Measurements from ENCODE around the gene AIPL1. TPM values are rescaled to one million over a fixed set of nuclear protein-coding genes. Genes with fewer than 3 reads are reported as not detected.

Gene AIPL1
- total RNA-seq, 1 experiment from 2014 or later, result not detected

- Histone ChIP-seq H3K27me3 (ENCODE audit: insufficient read depth, low read length) (peaks cover 32% of the 10 kb centered on the region), H3K9me3 (ENCODE audit: control insufficient read depth in 1 of 2, insufficient read depth in 1 of 2, low read depth in 1 of 2, low read length in 2 of 2) (no peaks in the 10 kb centered on the region), H4K20me1 (ENCODE audit: insufficient read depth) (no peaks in the 10 kb centered on the region), H3K4me1 (ENCODE audit: control insufficient read depth in 1 of 2, insufficient read depth in 2 of 2, low read length in 2 of 2) (no peaks in the 10 kb centered on the region), H2AFZ (ENCODE audit: low read depth, low read length, poor library complexity, severe bottlenecking) (no peak overlapping the region), H3K79me2 (ENCODE audit: insufficient read depth, low read length) (no peaks in the 10 kb centered on the region), H3K9me2 (ENCODE audit: insufficient read depth) (no peaks in the 10 kb centered on the region), H3K9ac (ENCODE audit: low read length) (no peak overlapping the region), H3K4me2 (ENCODE audit: low read length) (no peak overlapping the region), H3K27ac (ENCODE audit: low read depth, low read length) (no peak overlapping the region), H3K36me3 (ENCODE audit: control insufficient read depth in 1 of 2, insufficient read depth in 2 of 2, low read length in 2 of 2) (no peaks in the 10 kb centered on the region), H3K4me3 (replicated peaks in 1 of 2; ENCODE audit: low read depth in 1 of 2, low read length in 2 of 2) (no peak overlapping the region)
- POLR2A ChIA-PET, result interaction anchor here (0.9 kb wide), 1 partner anchor 127 kb away, joined by 5 read pairs; no protein-coding TSS in a partner anchor
- RAD21 ChIA-PET (ENCODE audit: low non-redundant PET in 1 of 2, low total read pairs in 2 of 2, uncharacterized antibody in 2 of 2, unreplicated experiment in 2 of 2), result interaction anchor here (0.9 to 1.4 kb wide), 2 partner anchors 127 kb away, joined by 4 to 7 read pairs; no protein-coding TSS in a partner anchor
- TF ChIP-seq TCF7L2 (IDR thresholded peaks at IDR 0.05; ENCODE audit: borderline replicate concordance, extremely low read depth, insufficient read depth, insufficient read length) (no peak), RAD21 (IDR thresholded peaks at IDR 0.05; ENCODE audit: low read depth) (peak; percentile 80), ZBTB33 (IDR thresholded peaks at IDR 0.05; ENCODE audit: extremely low read depth, insufficient replicate concordance, low read length) (no peak), CTCF (IDR thresholded peaks at IDR 0.05 in 2 of 3, conservative IDR thresholded peaks at IDR 0.05 in 1 of 3; ENCODE audit: borderline replicate concordance in 1 of 3, insufficient read depth in 1 of 3, low read depth in 2 of 3, low read length in 2 of 3) (peak; percentile 58 to 68 (median 62)), ZNF274 (IDR thresholded peaks at IDR 0.05; ENCODE audit: low read depth, low read length) (no peak), ELF1 (IDR thresholded peaks at IDR 0.05; ENCODE audit: borderline replicate concordance, low read depth) (no peak)
- DNase-seq (ENCODE audit: low read depth, low spot score), result peak; percentile 36
- intact Hi-C loops (cut with micrococcal nuclease), result loop anchor here (1.0 to 5.0 kb wide), 5 partner anchors 126 to 826 kb away; no protein-coding TSS in a partner anchor
- no TSS peak for BruUV-seq (replicated peaks)
- CTCF ChIA-PET, result interaction anchor here (0.6 to 1.4 kb wide), 8 partner anchors 9 to 821 kb away, joined by 3 to 22 read pairs (median 4); no protein-coding TSS in a partner anchor
- peak; percentile 90 for ATAC-seq
Measured at GRCh38 chr17:6413065-6413464, 21.9 kb downstream of the AIPL1 start.
